ENCODE data around the gene PRTG.

Gene PRTG

GRCh38 chr15:55630858-55631257 lies 112.1 kb downstream of the PRTG start:
- H3K4me3 ChIP-seq (ENCODE audit: control insufficient read depth, low read depth, low read length), result no peak overlapping the region
- peak; percentile 12 for DNase-seq (ENCODE audit: low read depth)
- TF ChIP-seq CTCF (conservative IDR thresholded peaks at IDR 0.05; ENCODE audit: control insufficient read depth, insufficient read depth, low read depth, low read length), result no peak

GRCh38 chr15:55628369-55628730 lies 114.6 kb downstream of the PRTG start:
- DNase-seq (ENCODE audit: low read depth), result no peak
- H3K4me3 ChIP-seq (ENCODE audit: control insufficient read depth, low read depth, low read length), result no peak overlapping the region
- no peak for TF ChIP-seq CTCF (conservative IDR thresholded peaks at IDR 0.05; ENCODE audit: control insufficient read depth, insufficient read depth, low read depth, low read length)

- no peak for TF ChIP-seq CTCF (conservative IDR thresholded peaks at IDR 0.05; ENCODE audit: control insufficient read depth, insufficient read depth, low read depth, low read length)
- DNase-seq (ENCODE audit: low read depth), result peak; percentile 96
- no peak overlapping the region for H3K4me3 ChIP-seq (ENCODE audit: control insufficient read depth, low read depth, low read length)
These were observed 115.1 kb downstream of the PRTG start for GRCh38 chr15:55627730-55628368.

DNA sequence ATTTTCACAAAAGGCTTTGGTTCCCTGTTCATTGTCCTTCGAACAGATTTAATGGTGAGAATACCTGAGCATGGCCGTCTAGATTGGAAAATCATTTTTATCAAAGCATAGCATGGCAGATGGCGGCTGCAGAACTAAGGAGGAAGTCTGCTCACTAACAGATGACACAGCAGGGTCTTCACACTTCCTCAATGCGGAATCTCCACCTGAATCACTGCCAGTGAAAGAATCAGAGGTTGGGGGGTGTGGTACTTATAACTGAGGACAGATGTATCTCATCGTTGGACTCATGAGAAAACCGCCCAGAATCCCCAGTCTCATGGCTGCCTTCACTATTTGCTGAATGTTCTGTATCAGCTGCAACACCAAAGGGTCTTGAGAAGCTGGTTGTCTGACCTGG lies 123.2 kb downstream of the PRTG start:
- TF ChIP-seq CTCF (conservative IDR thresholded peaks at IDR 0.05; ENCODE audit: control insufficient read depth, insufficient read depth, low read depth, low read length), result no peak
- no peak for DNase-seq (ENCODE audit: low read depth)
- H3K4me3 ChIP-seq (ENCODE audit: control insufficient read depth, low read depth, low read length), result no peak overlapping the region

DNA sequence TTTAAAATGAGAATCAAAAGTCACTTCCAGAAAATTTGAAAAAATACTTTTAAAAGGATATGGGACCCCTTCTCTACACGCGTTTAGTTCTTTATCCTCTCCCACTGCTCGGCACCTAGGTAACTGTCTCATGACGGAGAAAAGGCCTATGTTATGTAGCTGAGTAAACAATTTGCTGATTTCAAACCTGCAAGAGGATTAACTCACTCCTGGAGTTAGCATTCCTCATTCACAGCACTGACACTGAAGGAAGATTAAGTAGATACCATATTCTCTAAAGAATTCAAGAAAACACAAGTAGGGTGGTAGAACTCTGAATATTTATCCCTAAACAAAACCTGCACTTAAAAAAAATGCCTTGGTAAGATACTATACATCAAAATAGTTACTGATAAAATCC lies 124.6 kb downstream of the PRTG start:
- TF ChIP-seq CTCF (conservative IDR thresholded peaks at IDR 0.05; ENCODE audit: control insufficient read depth, insufficient read depth, low read depth, low read length), result no peak
- DNase-seq (ENCODE audit: low read depth), result no peak
- H3K4me3 ChIP-seq (ENCODE audit: control insufficient read depth, low read depth, low read length), result no peak overlapping the region

GRCh38 chr15:55615445-55615844 lies 127.5 kb downstream of the PRTG start:
- no peak for TF ChIP-seq CTCF (conservative IDR thresholded peaks at IDR 0.05; ENCODE audit: control insufficient read depth, insufficient read depth, low read depth, low read length)
- no peak overlapping the region for H3K4me3 ChIP-seq (ENCODE audit: control insufficient read depth, low read depth, low read length)
- no peak for DNase-seq (ENCODE audit: low read depth)

DNA sequence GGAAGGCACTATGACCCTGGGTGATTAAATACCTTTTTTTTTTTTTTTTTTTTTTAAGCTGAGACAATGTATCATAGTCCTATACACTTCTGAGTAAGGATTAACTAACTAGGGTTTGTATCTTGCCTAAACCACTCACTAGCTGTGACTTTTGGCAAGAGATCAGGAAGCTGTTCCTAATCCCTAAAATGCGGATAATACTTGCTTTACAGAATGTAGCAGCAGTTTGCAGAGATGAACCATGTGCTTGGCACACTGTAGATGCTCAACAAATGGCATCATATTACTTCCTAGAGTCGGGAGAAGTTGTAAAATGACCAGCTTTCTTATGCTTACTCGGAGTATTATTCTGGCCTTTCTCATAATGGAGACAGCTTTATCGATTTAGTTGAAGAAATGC lies 129.2 kb downstream of the PRTG start:
- no peak for TF ChIP-seq CTCF (conservative IDR thresholded peaks at IDR 0.05; ENCODE audit: control insufficient read depth, insufficient read depth, low read depth, low read length)
- DNase-seq (ENCODE audit: low read depth), result no peak
- no peak overlapping the region for H3K4me3 ChIP-seq (ENCODE audit: control insufficient read depth, low read depth, low read length)
